Measurements from ENCODE around the gene RPS25.
"Not testable (repeated sequence)": the region's sequence is repeated elsewhere in the genome, so short reads cannot be mapped to it uniquely, and the experiment has no call there.

The RPS25 gene

DNA sequence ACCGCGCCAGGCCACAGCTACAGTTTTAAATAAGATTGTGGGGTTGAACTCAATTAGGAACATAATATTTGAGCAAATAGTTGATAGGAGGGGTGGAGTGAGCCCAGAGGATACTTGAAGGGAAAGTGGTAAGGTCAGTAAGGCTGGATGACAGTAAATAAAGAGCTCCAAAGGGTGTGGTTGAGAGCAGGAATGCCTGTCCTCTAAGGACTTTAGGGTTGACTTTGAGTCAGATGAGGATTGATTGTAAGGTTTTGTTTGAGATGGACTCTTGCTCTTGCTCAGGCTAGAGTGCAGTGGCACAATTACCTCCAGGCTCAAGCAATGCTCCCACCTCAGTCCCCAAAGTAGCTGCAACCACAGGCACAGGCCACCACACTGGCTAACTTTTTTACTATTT lies 44.2 kb downstream of the RPS25 start:
- DNase-seq = no peak

DNA sequence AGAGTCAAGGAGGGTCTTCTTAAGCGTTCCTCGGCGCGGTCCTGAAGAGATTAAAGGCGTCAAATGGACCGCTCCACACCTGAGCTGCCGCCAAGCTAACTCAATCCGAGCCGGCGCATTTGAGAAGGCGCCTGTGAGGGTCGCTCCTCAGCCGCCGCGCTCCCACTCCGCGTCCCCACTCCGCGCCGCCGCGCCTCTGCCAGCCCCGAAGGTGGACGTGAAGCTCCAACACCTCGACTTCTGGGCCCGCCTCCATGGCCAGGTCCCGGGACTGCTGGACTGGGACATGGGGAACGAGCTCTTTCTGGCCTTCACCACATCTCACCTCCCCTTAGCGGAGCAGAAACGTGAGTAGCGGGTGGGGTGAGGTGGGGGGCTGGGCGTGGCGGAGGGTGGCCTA lies 46.5 kb downstream of the RPS25 start, which contains the start of gene FOXR1:
Gene FOXR1 (plus strand): TSS at position 116 of the 400 bp plus-strand sequence. CDS start 171 bp downstream, at position 287.
- no peak for DNase-seq

- not testable (repeated sequence) for DNase-seq
These were observed 48.6 kb downstream of the RPS25 start for GRCh38 chr11:118969508-118969907.
